ENCODE data around the gene NSA2.

DNA sequence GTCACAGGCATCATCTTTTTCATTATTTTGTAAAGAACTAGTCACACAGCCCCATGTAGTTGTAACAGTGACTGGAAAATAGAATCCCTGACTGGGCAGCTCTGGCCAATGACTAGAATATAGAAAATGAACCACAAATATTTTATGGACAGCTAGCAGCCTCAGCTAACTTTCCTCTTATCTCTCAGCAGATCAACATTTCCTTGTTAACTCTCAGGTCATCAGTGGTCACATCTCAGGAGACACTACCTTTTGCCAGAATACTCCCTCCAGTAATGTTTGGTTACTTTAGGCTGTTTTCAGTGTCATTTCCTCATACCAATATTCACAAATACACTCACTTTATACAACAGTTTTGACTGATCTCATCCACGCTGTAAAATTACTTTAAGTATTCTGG lies 55.2 kb downstream of the NSA2 start:
- no peak for TF ChIP-seq ARNTL (CRISPR knock-in tag; IDR thresholded peaks at IDR 0.05)
- TF ChIP-seq GATAD2A (CRISPR knock-in tag; IDR thresholded peaks at IDR 0.05): no peak
- no peak for TF ChIP-seq ZNF589 (CRISPR knock-in tag; conservative IDR thresholded peaks at IDR 0.05)
- TF ChIP-seq, protein P1, sequence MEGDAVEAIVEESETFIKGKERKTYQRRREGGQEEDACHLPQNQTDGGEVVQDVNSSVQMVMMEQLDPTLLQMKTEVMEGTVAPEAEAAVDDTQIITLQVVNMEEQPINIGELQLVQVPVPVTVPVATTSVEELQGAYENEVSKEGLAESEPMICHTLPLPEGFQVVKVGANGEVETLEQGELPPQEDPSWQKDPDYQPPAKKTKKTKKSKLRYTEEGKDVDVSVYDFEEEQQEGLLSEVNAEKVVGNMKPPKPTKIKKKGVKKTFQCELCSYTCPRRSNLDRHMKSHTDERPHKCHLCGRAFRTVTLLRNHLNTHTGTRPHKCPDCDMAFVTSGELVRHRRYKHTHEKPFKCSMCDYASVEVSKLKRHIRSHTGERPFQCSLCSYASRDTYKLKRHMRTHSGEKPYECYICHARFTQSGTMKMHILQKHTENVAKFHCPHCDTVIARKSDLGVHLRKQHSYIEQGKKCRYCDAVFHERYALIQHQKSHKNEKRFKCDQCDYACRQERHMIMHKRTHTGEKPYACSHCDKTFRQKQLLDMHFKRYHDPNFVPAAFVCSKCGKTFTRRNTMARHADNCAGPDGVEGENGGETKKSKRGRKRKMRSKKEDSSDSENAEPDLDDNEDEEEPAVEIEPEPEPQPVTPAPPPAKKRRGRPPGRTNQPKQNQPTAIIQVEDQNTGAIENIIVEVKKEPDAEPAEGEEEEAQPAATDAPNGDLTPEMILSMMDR (CRISPR knock-in tag; IDR thresholded peaks at IDR 0.05): no peak
- no peak for TF ChIP-seq HNRNPH1 (optimal IDR thresholded peaks at IDR 0.05; ENCODE audit: low read depth, low read length)
- TF ChIP-seq KLF6 (CRISPR knock-in tag; IDR thresholded peaks at IDR 0.05): no peak
- no peak for TF ChIP-seq NR2F6 (IDR thresholded peaks at IDR 0.05)
- TF ChIP-seq NR2F6 (CRISPR knock-in tag; IDR thresholded peaks at IDR 0.05): no peak
- no peak; the same call in 1 of the 2 replicates for TF ChIP-seq POLR2AphosphoS5 (IDR thresholded peaks at IDR 0.05; ENCODE audit: low read depth, low read length)
- TF ChIP-seq, protein P2, sequence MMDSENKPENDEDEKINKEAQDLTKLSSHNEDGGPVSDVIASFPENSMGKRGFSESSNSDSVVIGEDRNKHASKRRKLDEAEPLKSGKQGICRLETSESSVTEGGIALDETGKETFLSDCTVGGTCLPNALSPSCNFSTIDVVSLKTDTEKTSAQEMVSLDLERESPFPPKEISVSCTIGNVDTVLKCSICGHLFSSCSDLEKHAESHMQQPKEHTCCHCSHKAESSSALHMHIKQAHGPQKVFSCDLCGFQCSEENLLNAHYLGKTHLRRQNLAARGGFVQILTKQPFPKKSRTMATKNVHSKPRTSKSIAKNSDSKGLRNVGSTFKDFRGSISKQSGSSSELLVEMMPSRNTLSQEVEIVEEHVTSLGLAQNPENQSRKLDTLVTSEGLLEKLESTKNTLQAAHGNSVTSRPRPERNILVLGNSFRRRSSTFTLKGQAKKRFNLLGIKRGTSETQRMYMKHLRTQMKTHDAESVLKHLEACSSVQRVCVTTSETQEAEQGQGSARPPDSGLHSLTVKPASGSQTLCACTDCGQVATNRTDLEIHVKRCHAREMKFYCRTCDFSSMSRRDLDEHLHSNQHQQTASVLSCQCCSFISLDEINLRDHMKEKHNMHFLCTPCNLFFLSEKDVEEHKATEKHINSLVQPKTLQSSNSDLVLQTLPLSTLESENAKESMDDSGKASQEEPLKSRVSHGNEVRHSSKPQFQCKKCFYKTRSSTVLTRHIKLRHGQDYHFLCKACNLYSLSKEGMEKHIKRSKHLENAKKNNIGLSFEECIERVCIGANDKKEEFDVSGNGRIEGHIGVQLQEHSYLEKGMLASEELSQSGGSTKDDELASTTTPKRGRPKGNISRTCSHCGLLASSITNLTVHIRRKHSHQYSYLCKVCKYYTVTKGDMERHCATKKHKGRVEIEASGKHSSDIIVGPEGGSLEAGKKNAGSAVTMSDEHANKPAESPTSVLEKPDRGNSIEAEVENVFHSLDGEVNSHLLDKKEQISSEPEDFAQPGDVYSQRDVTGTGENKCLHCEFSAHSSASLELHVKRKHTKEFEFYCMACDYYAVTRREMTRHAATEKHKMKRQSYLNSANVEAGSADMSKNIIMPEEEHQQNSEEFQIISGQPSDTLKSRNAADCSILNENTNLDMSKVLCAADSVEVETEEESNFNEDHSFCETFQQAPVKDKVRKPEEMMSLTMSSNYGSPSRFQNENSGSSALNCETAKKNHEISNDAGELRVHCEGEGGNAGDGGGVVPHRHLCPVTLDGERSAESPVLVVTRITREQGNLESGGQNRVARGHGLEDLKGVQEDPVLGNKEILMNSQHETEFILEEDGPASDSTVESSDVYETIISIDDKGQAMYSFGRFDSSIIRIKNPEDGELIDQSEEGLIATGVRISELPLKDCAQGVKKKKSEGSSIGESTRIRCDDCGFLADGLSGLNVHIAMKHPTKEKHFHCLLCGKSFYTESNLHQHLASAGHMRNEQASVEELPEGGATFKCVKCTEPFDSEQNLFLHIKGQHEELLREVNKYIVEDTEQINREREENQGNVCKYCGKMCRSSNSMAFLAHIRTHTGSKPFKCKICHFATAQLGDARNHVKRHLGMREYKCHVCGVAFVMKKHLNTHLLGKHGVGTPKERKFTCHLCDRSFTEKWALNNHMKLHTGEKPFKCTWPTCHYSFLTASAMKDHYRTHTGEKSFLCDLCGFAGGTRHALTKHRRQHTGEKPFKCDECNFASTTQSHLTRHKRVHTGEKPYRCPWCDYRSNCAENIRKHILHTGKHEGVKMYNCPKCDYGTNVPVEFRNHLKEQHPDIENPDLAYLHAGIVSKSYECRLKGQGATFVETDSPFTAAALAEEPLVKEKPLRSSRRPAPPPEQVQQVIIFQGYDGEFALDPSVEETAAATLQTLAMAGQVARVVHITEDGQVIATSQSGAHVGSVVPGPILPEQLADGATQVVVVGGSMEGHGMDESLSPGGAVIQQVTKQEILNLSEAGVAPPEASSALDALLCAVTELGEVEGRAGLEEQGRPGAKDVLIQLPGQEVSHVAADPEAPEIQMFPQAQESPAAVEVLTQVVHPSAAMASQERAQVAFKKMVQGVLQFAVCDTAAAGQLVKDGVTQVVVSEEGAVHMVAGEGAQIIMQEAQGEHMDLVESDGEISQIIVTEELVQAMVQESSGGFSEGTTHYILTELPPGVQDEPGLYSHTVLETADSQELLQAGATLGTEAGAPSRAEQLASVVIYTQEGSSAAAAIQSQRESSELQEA (CRISPR knock-in tag; IDR thresholded peaks at IDR 0.05; ENCODE audit: not compliant biosample characterization): no peak
- no peak for TF ChIP-seq ZNF781 (CRISPR knock-in tag; IDR thresholded peaks at IDR 0.05; ENCODE audit: borderline replicate concordance, not compliant biosample characterization)
- no peak for TF ChIP-seq CCAR2 (optimal IDR thresholded peaks at IDR 0.05; ENCODE audit: low read depth, low read length)
- TF ChIP-seq, protein P3, sequence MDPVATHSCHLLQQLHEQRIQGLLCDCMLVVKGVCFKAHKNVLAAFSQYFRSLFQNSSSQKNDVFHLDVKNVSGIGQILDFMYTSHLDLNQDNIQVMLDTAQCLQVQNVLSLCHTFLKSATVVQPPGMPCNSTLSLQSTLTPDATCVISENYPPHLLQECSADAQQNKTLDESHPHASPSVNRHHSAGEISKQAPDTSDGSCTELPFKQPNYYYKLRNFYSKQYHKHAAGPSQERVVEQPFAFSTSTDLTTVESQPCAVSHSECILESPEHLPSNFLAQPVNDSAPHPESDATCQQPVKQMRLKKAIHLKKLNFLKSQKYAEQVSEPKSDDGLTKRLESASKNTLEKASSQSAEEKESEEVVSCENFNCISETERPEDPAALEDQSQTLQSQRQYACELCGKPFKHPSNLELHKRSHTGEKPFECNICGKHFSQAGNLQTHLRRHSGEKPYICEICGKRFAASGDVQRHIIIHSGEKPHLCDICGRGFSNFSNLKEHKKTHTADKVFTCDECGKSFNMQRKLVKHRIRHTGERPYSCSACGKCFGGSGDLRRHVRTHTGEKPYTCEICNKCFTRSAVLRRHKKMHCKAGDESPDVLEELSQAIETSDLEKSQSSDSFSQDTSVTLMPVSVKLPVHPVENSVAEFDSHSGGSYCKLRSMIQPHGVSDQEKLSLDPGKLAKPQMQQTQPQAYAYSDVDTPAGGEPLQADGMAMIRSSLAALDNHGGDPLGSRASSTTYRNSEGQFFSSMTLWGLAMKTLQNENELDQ (CRISPR knock-in tag; IDR thresholded peaks at IDR 0.05; ENCODE audit: borderline replicate concordance): no peak
- TF ChIP-seq ZNF605 (CRISPR knock-in tag; IDR thresholded peaks at IDR 0.05): no peak
